Upper lobe of left lung (tissue), 6 donors: Measurements from ENCODE around the gene DOCK1. TPM values are rescaled to one million over a fixed set of nuclear protein-coding genes. Genes with fewer than 3 reads are reported as not detected.
"Not testable (repeated sequence)": the region's sequence is repeated elsewhere in the genome, so short reads cannot be mapped to it uniquely, and the experiment has no call there.

ENCODE experiments used
- ATAC-seq, 2 donors: fragments of 200-7000 bp; cut with Tn5 transposase; one replicate each; pipeline ENCODE4 v1.9.1; 2022; ENCODE audit warnings: mild to moderate bottlenecking in 2 of 2, moderate library complexity in 2 of 2; ENCODE audit not compliant: low FRiP score in 2 of 2
- DNase-seq, 2 donors: peaks; one replicate each; pipeline ENCODE4 v3.0.0-alpha.2; 2019 to 2020
- H3K27ac ChIP-seq, 4 donors: fragments of 200-600 bp; sonication (generic); one replicate each; pipeline ENCODE4 v1.5.1; 2016 to 2019
- H3K27me3 ChIP-seq, 4 donors: fragments of 200-600 bp; sonication (generic); one replicate each; pipeline ENCODE4 v1.5.1; 2017 to 2019
- H3K36me3 ChIP-seq, 4 donors: fragments of 200-600 bp; sonication (generic); one replicate each; pipeline ENCODE4 v1.5.1; 2016 to 2019
- H3K4me1 ChIP-seq, 4 donors: fragments of 200-600 bp; sonication (generic); one replicate each; pipeline ENCODE4 v1.5.1; 2018 to 2019
- H3K4me3 ChIP-seq, 4 donors: fragments of 200-600 bp; sonication (generic); one replicate each; pipeline ENCODE4 v1.5.1; 2017 to 2019; ENCODE audit warnings: mild to moderate bottlenecking in 2 of 4, moderate library complexity in 1 of 4
- H3K9me3 ChIP-seq, 4 donors: fragments of 200-600 bp; sonication (generic); one replicate each; pipeline ENCODE4 v1.5.1; 2018 to 2019
- EP300 ChIP-seq, 4 donors: sonication (generic); formaldehyde crosslinking; IDR thresholded peaks; one replicate each; pipeline ENCODE4 v1.5.1; 2017; ENCODE audit warnings: antibody characterized with exemption in 4 of 4, control low read depth in 2 of 4
- POLR2A ChIP-seq, 4 donors: fragments of 450-650 bp; IDR thresholded peaks; one replicate each; pipeline ENCODE4 v1.5.1; 2016 to 2017; ENCODE audit warnings: antibody characterized with exemption in 4 of 4, mild to moderate bottlenecking in 2 of 4
- POLR2AphosphoS5 ChIP-seq, 2 donors: sonication (generic); formaldehyde crosslinking; IDR thresholded peaks; one replicate each; pipeline ENCODE4 v1.5.1; 2017; ENCODE audit warnings: antibody characterized with exemption in 2 of 2
- WGBS, 2 donors: methylation state at CpG; one replicate each; pipeline ENCODE4 v1.1.5; 2017 to 2018; 5-methylcytosine and 5-hydroxymethylcytosine counted together
- total RNA-seq, 6 donors: library from RNA; depleted of rRNA in 4 of 6; stranded (reverse); fragments of >200 nt in 4 of 6; gene quantifications; one replicate each; pipeline versions ENCODE4 v1.1.0 to v1.2.1, GENCODE V29; 2016 to 2021
- TF ChIP-seq, protein P1 (sequence below), 6 experiments: fragments of 450-650 bp in 4 of 6; fragments of 200-600 bp in 2 of 6; sonication (generic) in 2 of 6; IDR thresholded peaks; one replicate each; pipeline ENCODE4 v1.5.1; 2016 to 2019; ENCODE audit warnings: antibody characterized with exemption in 6 of 6
- donor health status: DM: no; HTN: no; CAD: no; lungs with moderate emphysema.
- donor health status: DM: no; HTN: yes; CAD: no; lungs with severe emphysema.

Gene DOCK1
- total RNA-seq, 6 donors from 2014 or later = 37.5 to 63.9 (median 45.8) TPM

GRCh38 chr10:127306479-127306878 lies 401.3 kb downstream of the DOCK1 start:
- H3K27me3 ChIP-seq = no peaks in the 10 kb centered on the region
- 85 to 94% methylated on average over 8 of the region's 8 CpGs for WGBS, 2 donors
- H3K9me3 ChIP-seq = no peaks in the 10 kb centered on the region
- no peaks in the 10 kb centered on the region for H3K4me1 ChIP-seq
- ATAC-seq = no peak
- DNase-seq = no peak
- H3K4me3 ChIP-seq = no peak overlapping the region
- H3K36me3 ChIP-seq = no peaks in the 10 kb centered on the region
- no peak for TF ChIP-seq POLR2A (IDR thresholded peaks at IDR 0.05)
- no peak for TF ChIP-seq POLR2AphosphoS5 (IDR thresholded peaks at IDR 0.05)
- TF ChIP-seq EP300 (IDR thresholded peaks at IDR 0.05) = no peak
- TF ChIP-seq, protein P1, sequence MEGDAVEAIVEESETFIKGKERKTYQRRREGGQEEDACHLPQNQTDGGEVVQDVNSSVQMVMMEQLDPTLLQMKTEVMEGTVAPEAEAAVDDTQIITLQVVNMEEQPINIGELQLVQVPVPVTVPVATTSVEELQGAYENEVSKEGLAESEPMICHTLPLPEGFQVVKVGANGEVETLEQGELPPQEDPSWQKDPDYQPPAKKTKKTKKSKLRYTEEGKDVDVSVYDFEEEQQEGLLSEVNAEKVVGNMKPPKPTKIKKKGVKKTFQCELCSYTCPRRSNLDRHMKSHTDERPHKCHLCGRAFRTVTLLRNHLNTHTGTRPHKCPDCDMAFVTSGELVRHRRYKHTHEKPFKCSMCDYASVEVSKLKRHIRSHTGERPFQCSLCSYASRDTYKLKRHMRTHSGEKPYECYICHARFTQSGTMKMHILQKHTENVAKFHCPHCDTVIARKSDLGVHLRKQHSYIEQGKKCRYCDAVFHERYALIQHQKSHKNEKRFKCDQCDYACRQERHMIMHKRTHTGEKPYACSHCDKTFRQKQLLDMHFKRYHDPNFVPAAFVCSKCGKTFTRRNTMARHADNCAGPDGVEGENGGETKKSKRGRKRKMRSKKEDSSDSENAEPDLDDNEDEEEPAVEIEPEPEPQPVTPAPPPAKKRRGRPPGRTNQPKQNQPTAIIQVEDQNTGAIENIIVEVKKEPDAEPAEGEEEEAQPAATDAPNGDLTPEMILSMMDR (IDR thresholded peaks at IDR 0.05) = no peak
- H3K27ac ChIP-seq = no peak overlapping the region

- no peaks in the 10 kb centered on the region for H3K9me3 ChIP-seq
- ATAC-seq (peak in 1 of 2 donors; percentile 38), DNase-seq (no peak)
- H3K36me3 ChIP-seq = no peaks in the 10 kb centered on the region
- H3K27ac ChIP-seq = no peak overlapping the region
- no peaks in the 10 kb centered on the region for H3K27me3 ChIP-seq
- 94 to 95% methylated on average over 10 of the region's 10 CpGs for WGBS, 2 donors
- no peak overlapping the region for H3K4me3 ChIP-seq
- H3K4me1 ChIP-seq = no peaks in the 10 kb centered on the region
- TF ChIP-seq POLR2AphosphoS5 (IDR thresholded peaks at IDR 0.05) = no peak
- no peak for TF ChIP-seq EP300 (IDR thresholded peaks at IDR 0.05)
- TF ChIP-seq, protein P1 (IDR thresholded peaks at IDR 0.05) = no peak
- TF ChIP-seq POLR2A (IDR thresholded peaks at IDR 0.05) = no peak
These were observed 402.1 kb downstream of the DOCK1 start for GRCh38 chr10:127307338-127307737.

DNA sequence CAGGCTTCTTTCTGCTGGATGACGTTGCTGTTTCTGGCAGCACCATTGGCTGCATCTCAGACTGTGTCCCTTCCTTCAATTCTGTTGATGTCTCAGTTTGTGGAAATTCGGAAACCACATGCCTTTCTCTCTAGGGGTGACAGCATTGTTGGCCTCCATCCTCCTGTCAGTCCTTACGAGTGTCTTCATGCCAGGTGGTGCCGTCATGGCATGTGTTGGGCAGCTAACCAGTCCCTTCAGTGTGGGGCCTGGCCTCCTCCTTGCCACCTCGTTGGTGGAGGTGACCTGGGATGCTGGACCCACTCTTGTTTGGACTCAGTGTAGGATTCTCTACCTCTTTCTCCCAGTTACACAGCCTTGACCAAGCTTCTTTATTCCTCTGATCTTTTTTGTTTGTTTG lies 402.8 kb downstream of the DOCK1 start:
- 93 to 96% methylated on average over 5 of the region's 5 CpGs for whole genome bisulfite sequencing, 2 donors
- DNase-seq = no peak
- H3K4me1 ChIP-seq = peaks cover 0 to under 1% (median 0%) of the 10 kb centered on the region in 4 donors
- H3K36me3 ChIP-seq = no peaks in the 10 kb centered on the region
- no peak for TF ChIP-seq POLR2AphosphoS5 (IDR thresholded peaks at IDR 0.05)
- no peak for TF ChIP-seq EP300 (IDR thresholded peaks at IDR 0.05)
- TF ChIP-seq, protein P1 (IDR thresholded peaks at IDR 0.05) = no peak
- TF ChIP-seq POLR2A (IDR thresholded peaks at IDR 0.05) = no peak
- H3K4me3 ChIP-seq = no peak overlapping the region
- no peaks in the 10 kb centered on the region for H3K27me3 ChIP-seq
- H3K9me3 ChIP-seq = no peaks in the 10 kb centered on the region
- no peak for ATAC-seq
- H3K27ac ChIP-seq = no peak overlapping the region

DNA sequence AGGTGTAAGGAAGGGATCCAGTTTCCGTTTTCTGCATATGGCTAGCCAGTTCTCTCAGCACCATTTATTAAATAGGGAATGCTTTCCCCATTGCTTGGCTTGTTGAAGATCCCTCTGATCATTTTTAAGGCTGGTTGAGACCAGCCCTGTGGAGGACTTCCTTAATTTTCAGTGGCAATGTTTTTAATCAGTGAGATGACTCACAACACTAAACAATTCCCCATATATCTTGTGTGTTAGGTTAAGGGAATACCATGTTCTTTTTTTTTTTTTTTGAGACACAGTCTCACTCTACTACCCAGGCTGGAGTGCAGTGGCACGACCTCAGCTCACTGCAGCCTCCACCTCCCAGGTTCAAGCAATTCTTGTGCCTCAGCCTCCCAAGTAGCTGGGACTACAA lies 404.4 kb downstream of the DOCK1 start:
- not testable (repeated sequence) for H3K36me3 ChIP-seq, DNase-seq, H3K27ac ChIP-seq, H3K4me3 ChIP-seq, H3K9me3 ChIP-seq, ATAC-seq, H3K27me3 ChIP-seq
- 92 to 94% methylated on average over 2 of the region's 2 CpGs for WGBS, 2 donors
- peaks cover 4 to 11% (median 6%) of the 10 kb centered on the region in 4 donors for H3K4me1 ChIP-seq

DNA sequence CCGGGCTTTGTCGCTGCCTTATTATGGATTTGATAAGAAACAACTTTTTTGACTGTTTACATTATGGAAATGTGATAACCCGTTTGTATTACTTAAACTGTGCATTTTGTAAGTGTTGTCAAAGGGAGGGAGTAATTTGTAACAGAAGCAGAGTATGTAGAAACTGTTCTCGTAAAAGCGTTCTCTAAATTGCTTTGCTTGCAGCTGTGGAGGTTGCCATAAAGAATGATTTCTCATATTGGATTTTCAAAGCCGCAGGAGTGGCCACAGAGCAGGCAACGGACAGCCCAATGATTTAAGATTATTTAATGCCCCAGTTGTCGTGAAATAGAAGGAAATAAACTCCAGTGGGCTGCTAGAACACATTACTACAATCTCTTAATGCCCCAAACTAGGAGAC lies 405.2 kb downstream of the DOCK1 start:
- H3K27ac ChIP-seq = no peak overlapping the region
- ATAC-seq (no peak), DNase-seq (no peak)
- peaks cover 5 to 15% (median 8%) of the 10 kb centered on the region in 4 donors for H3K4me1 ChIP-seq
- no peaks in the 10 kb centered on the region for H3K27me3 ChIP-seq
- TF ChIP-seq POLR2AphosphoS5 (IDR thresholded peaks at IDR 0.05) (no peak), POLR2A (IDR thresholded peaks at IDR 0.05) (no peak), EP300 (IDR thresholded peaks at IDR 0.05) (no peak)
- TF ChIP-seq, protein P1 (IDR thresholded peaks at IDR 0.05) = no peak
- H3K9me3 ChIP-seq = no peaks in the 10 kb centered on the region
- 77 to 84% methylated on average over 8 of the region's 8 CpGs for WGBS, 2 donors
- no peaks in the 10 kb centered on the region for H3K36me3 ChIP-seq
- H3K4me3 ChIP-seq = no peak overlapping the region
